Small intestine (tissue), 7 donors: ENCODE measurements around the gene CDH13. TPM values are rescaled to one million over a fixed set of nuclear protein-coding genes. Genes with fewer than 3 reads are reported as not detected.
A peak's percentile ranks its signal among the peaks of the same experiment; 100 is the strongest.

ENCODE experiments used
- DNase-seq, 2 donors: peaks; one replicate each; pipeline versions ENCODE4 v3.0.0 to v3.0.0-alpha.2; 2013
- FAIRE-seq: peaks from 2 replicates; lab custom pipeline; 2012; peaks lifted over from hg19 to GRCh38; lab: Jason Lieb, UNC
- H3K27ac ChIP-seq, 3 donors: one replicate each; pipeline ENCODE4 v1.5.1; 2013; ENCODE audit warnings: low read length in 2 of 3, mild to moderate bottlenecking in 2 of 3, control low read depth in 1 of 3, inconsistent platforms in 1 of 3, low read depth in 1 of 3, moderate library complexity in 1 of 3
- H3K27me3 ChIP-seq, 3 donors: one replicate each; pipeline ENCODE4 v1.6.1; 2013; ENCODE audit warnings: low read length in 3 of 3, inconsistent platforms in 1 of 3; ENCODE audit not compliant: control insufficient read depth in 3 of 3, insufficient read depth in 3 of 3
- H3K36me3 ChIP-seq, 3 donors: one replicate each; pipeline ENCODE4 v1.6.1; 2013; ENCODE audit warnings: low read length in 3 of 3, inconsistent platforms in 1 of 3, low read depth in 1 of 3, mild to moderate bottlenecking in 1 of 3, moderate library complexity in 1 of 3; ENCODE audit not compliant: control insufficient read depth in 3 of 3, insufficient read depth in 2 of 3
- H3K4me1 ChIP-seq, 3 donors: one replicate each; pipeline ENCODE4 v1.6.1; 2013; ENCODE audit warnings: low read length in 2 of 3, inconsistent platforms in 1 of 3, low read depth in 1 of 3, mild to moderate bottlenecking in 1 of 3, moderate library complexity in 1 of 3; ENCODE audit not compliant: control insufficient read depth in 3 of 3, insufficient read depth in 2 of 3
- H3K4me3 ChIP-seq, 3 donors: one replicate each; pipeline ENCODE4 v1.5.1; 2013; ENCODE audit warnings: low read length in 3 of 3, control low read depth in 1 of 3, inconsistent platforms in 1 of 3, low read depth in 1 of 3, mild to moderate bottlenecking in 1 of 3, moderate library complexity in 1 of 3
- H3K9me3 ChIP-seq, 2 donors: one replicate each; pipeline ENCODE4 v1.6.1; 2013; ENCODE audit warnings: low read depth in 1 of 2, low read length in 1 of 2; ENCODE audit not compliant: control insufficient read depth in 2 of 2, insufficient read depth in 1 of 2
- WGBS, 3 donors: extraction: QIAGEN DNeasy Blood & Tissue Kit; methylation state at CpG; one replicate each; pipeline ENCODE4 v1.1.7; 2013; 5-methylcytosine and 5-hydroxymethylcytosine counted together
- polyA plus RNA-seq, 4 donors: library from polyadenylated mRNA; stranded (reverse) in 3 of 4; unstranded in 1 of 4; fragments of 200-250 nt in 3 of 4; fragments of 120-200 nt in 1 of 4; gene quantifications; one replicate each; pipeline versions ENCODE4 v1.2.1 to v1.2.3, GENCODE V29; 2013
- donor health status: healthy with polysubstance abuse.
- donor health status: control.
- donor health status: control.
- donor health status: Bipolar disorder and iron deficiency.
- donor health status: healthy.

CDH13 gene
- polyA plus RNA-seq, 4 donors = 0.27 to 15.0 (median 2.9) TPM; not detected in 1

- 73 to 93% (median 81%) methylated on average over 3 of the region's 3 CpGs for WGBS, 3 donors
- Histone ChIP-seq H3K27me3 (no peaks in the 10 kb centered on the region), H3K27ac (no peak overlapping the region), H3K36me3 (no peaks in the 10 kb centered on the region), H3K9me3 (no peaks in the 10 kb centered on the region), H3K4me3 (no peak overlapping the region), H3K4me1 (peaks cover 0 to 3% (median 0%) of the 10 kb centered on the region in 3 donors)
- FAIRE-seq (no peak), DNase-seq (no peak)
These were observed 140.4 kb downstream of the CDH13 start for GRCh38 chr16:82767198-82767597.

DNA sequence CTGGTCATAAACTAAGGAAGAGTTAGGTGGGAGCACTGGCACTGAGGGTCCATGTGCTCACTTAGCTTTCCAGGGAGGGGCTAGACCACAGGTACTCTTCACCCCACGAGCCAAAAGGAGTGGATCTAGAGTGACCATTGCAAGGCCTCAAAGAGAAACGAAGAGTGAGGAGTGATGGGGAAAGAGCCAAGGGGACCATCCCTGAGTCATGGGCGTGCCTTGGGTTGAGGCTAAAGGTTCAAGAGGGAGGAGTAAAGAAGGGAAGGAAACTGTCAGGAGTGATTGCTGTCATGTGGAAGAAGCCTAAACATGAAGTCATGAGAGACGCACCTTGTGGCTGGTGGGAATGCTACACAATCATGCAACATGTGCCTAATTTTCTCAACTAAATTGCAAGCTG lies 141.0 kb downstream of the CDH13 start:
- DNase-seq = no peak

GRCh38 chr16:82769845-82770244 lies 143.1 kb downstream of the CDH13 start:
- H3K36me3 ChIP-seq = no peaks in the 10 kb centered on the region
- H3K27me3 ChIP-seq = no peaks in the 10 kb centered on the region
- no peak overlapping the region for H3K27ac ChIP-seq
- FAIRE-seq (no peak), DNase-seq (no peak)
- 77 to 87% (median 84%) methylated on average over 5 of the region's 5 CpGs for WGBS, 3 donors
- no peak overlapping the region for H3K4me3 ChIP-seq
- no peaks in the 10 kb centered on the region for H3K9me3 ChIP-seq
- H3K4me1 ChIP-seq = no peaks in the 10 kb centered on the region

More for the DNA sequence above, 141.0 kb downstream of the CDH13 start:
- H3K27me3 ChIP-seq = no peaks in the 10 kb centered on the region
- no peak overlapping the region for H3K27ac ChIP-seq
- H3K4me1 ChIP-seq = no peaks in the 10 kb centered on the region
- H3K4me3 ChIP-seq = no peak overlapping the region
- H3K9me3 ChIP-seq = no peaks in the 10 kb centered on the region
- no peak for FAIRE-seq
- no peaks in the 10 kb centered on the region for H3K36me3 ChIP-seq
- WGBS, 3 donors = 70 to 80% (median 77%) methylated on average over 4 of the region's 4 CpGs

DNA sequence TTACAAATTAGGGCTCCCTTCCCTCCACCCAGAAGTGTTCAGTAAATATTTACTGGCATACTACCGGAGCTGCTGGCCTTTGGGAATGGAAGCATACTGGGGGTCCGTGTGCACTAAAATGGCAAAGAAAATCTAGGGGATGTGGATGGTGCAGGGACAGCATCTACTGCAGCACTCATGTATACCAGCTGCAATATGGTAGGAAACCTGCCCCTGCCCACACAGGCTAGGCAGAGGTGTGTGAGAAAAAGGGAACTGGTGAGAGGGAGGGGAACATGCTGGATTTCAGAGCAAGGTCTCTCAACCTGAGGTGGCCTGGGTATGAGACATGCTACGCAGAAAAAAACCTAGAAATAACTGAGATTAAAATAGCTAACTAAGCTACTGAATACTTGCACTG lies 145.4 kb downstream of the CDH13 start:
- DNase-seq (no peak), FAIRE-seq (no peak)
- H3K36me3 ChIP-seq = no peaks in the 10 kb centered on the region
- H3K9me3 ChIP-seq = no peaks in the 10 kb centered on the region
- 80 to 87% (median 86%) methylated on average over 3 of the region's 3 CpGs for WGBS, 3 donors
- H3K27ac ChIP-seq = no peak overlapping the region
- H3K27me3 ChIP-seq = no peaks in the 10 kb centered on the region
- H3K4me1 ChIP-seq = no peaks in the 10 kb centered on the region
- H3K4me3 ChIP-seq = no peak overlapping the region

DNA sequence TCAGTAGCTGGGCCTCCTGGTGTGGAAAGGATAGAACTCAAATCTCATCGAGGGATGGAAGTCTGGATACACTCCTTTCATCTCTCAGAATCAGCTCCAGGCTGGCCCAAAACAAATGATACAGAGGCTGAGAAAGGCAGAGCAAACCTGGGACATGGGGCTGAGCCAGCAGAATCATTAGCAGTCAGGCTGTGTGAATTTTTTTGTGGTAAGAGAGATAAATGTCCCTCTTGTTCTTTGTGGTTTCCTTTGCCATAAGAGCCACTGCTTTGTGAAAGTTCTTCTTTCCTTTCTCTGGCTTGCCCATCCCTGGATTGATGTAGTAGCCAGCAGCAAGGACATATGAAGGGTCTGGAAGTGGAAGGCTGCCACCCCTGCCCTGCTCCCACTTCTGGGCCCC lies 146.2 kb downstream of the CDH13 start:
- WGBS, 3 donors = 60 to 79% (median 68%) methylated on average over 1 of the region's 1 CpG
- Histone ChIP-seq H3K36me3 (no peaks in the 10 kb centered on the region), H3K9me3 (no peaks in the 10 kb centered on the region), H3K27me3 (peaks cover 0 to 2% (median 0%) of the 10 kb centered on the region in 3 donors), H3K4me3 (no peak overlapping the region), H3K4me1 (peaks cover 0 to 3% (median 0%) of the 10 kb centered on the region in 3 donors), H3K27ac (no peak overlapping the region)
- DNase-seq = no peak
- no peak for FAIRE-seq

DNA sequence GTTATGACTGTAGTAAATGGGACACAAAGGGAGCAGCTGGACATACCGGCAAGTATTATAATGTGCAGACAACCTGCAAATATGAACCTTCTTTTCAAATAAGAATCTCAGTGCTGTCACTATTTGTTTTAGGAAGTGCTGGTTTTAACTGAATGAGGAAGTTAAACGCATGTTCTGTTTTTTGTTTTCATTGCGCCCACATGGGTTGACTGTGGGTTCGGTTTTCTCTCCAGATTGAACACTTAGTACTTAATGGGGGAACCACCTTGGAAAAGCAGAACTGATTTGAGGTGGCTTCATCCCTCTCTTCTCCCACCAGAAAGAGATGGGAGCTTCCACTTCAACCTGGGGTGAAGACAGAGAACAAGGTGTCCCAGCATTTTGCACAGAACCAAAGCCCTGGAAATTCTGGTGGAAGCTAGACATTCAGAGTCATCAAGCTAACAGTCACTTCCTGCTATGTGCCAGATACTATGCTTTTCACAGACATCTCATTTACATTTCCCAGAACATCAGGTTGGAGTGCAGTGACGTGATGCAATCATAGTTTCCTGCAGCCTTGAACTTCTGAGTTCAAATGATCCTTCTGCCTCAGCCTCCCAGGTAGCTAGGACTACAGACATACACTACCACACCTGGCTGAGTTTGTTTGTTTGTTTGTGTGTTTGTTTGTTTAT lies 149.8 kb downstream of the CDH13 start:
- no peak overlapping the region for H3K27ac ChIP-seq
- FAIRE-seq = no peak

DNA sequence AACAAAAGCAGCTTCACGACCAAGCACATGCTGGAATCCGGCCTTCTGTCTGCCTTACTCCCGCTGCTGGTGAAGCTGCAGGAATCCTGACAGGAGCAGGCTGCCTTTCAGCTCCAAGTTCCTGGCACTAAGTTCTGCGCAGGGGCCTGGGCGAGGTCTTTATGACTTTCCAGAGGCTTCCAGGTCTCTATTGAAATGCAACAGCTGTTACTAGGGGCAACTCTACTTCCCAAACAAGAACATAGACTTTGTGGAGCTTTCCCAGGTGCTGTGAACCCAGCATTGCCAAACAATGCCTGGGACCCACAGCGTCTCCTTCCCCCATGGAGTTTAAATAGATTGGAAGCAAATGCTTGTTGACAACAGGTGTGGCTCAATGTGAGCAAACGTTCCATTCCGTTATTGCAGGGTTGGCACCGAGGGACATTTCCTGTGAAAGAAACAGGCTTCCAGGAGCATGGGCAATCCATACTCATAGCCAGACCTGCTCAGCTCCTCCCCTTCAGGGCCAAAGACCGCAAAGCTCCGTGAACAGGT lies 156.0 kb downstream of the CDH13 start:
- no peak overlapping the region for H3K4me3 ChIP-seq
- H3K9me3 ChIP-seq = no peaks in the 10 kb centered on the region
- H3K27ac ChIP-seq = peak overlapping the region in 2 of 3 donors; percentile 21 to 29
- no peaks in the 10 kb centered on the region for H3K36me3 ChIP-seq
- H3K27me3 ChIP-seq = peaks cover 0 to 2% (median 0%) of the 10 kb centered on the region in 3 donors
- H3K4me1 ChIP-seq = peaks cover 0 to 12% (median 0%) of the 10 kb centered on the region in 3 donors
- DNase-seq = peak; percentile 72 to 76
- 10 to 50% (median 24%) methylated on average over 11 of the region's 11 CpGs for WGBS, 3 donors
- FAIRE-seq = no peak

More for the DNA sequence above, 149.8 kb downstream of the CDH13 start:
- no peak for DNase-seq
- H3K27me3 ChIP-seq = peaks cover 0 to 2% (median 0%) of the 10 kb centered on the region in 3 donors
- 71 to 85% (median 72%) methylated on average over 5 of the region's 5 CpGs for WGBS, 3 donors
- no peaks in the 10 kb centered on the region for H3K36me3 ChIP-seq
- no peaks in the 10 kb centered on the region for H3K9me3 ChIP-seq
- H3K4me1 ChIP-seq = peaks cover 0 to 4% (median 0%) of the 10 kb centered on the region in 3 donors
- no peak overlapping the region for H3K4me3 ChIP-seq

DNA sequence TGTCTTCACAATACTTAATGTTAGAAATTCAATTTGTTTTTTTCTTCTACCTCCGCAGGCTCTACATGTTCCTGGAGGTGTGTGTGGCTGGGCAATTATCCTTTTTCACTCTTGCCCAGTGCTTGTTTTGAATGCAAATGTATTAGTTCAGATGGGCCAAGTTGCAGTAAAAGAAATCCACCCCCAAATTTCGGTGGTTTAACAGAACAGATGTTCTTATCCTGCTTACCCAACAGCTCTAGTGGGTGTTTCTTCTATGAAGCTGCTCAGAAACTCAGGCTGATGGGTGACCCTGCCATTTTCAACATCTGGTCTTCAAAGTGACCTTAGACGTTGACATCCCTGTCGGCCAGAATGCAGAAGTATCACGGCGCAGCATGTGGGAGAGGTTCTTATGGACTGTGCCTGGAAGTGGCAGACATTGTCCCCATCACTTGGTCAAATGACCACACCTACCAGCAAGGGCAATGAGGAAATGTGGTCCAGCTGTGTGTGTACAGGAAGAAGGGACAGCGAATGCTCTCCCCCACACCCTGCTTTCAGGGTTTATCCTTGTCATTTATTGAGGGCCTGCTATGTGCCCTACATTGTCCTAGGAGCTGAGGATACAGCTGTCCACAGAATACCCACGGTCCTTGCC lies 157.3 kb downstream of the CDH13 start:
- no peak for DNase-seq
- H3K27ac ChIP-seq = no peak overlapping the region
- peaks cover 0 to 9% (median 0%) of the 10 kb centered on the region in 3 donors for H3K4me1 ChIP-seq
- no peak overlapping the region for H3K4me3 ChIP-seq
- no peaks in the 10 kb centered on the region for H3K27me3 ChIP-seq
- H3K36me3 ChIP-seq = no peaks in the 10 kb centered on the region
- no peaks in the 10 kb centered on the region for H3K9me3 ChIP-seq
- no peak for FAIRE-seq
- WGBS, 3 donors = 60 to 66% (median 65%) methylated on average over 8 of the region's 8 CpGs
